H9 (cell line): ENCODE measurements around the gene PGPEP1. TPM values are rescaled to one million over a fixed set of nuclear protein-coding genes. Genes with fewer than 3 reads are reported as not detected.
A peak's percentile ranks its signal among the peaks of the same experiment; 100 is the strongest.

Experiments used
- DNase-seq: peaks from one replicate; pipeline ENCODE4 v3.0.0-alpha.2; 2017
- H2AFZ ChIP-seq: one replicate; pipeline ENCODE4 v1.6.1; 2013; ENCODE audit warnings: mild to moderate bottlenecking, low read length, control low read depth, moderate library complexity
- H2AK5ac ChIP-seq: 2 replicates; pipeline ENCODE4 v1.6.1; 2013; ENCODE audit warnings: low read length, control low read depth, mixed read lengths; ENCODE audit not compliant: insufficient read length
- H2BK120ac ChIP-seq: one replicate; pipeline ENCODE4 v1.6.1; 2013; ENCODE audit warnings: low read depth, mild to moderate bottlenecking, low read length, control low read depth, inconsistent platforms; ENCODE audit not compliant: poor library complexity, severe bottlenecking
- H2BK12ac ChIP-seq: 2 replicates; pipeline ENCODE4 v1.6.1; 2013; ENCODE audit warnings: low read length, control low read depth, mixed read lengths, low read depth; ENCODE audit not compliant: insufficient read length
- H2BK15ac ChIP-seq: 2 replicates; pipeline ENCODE4 v1.6.1; 2013; ENCODE audit warnings: low read depth, low read length, control low read depth
- H2BK20ac ChIP-seq: one replicate; pipeline ENCODE4 v1.6.1; 2013; ENCODE audit warnings: low read depth, mild to moderate bottlenecking, low read length, control low read depth, inconsistent platforms; ENCODE audit not compliant: poor library complexity, severe bottlenecking
- H2BK5ac ChIP-seq: 2 replicates; pipeline ENCODE4 v1.6.1; 2013; ENCODE audit warnings: low read length, control low read depth, mixed read lengths; ENCODE audit not compliant: insufficient read length
- H3K14ac ChIP-seq: 2 replicates; pipeline ENCODE4 v1.6.1; 2013; ENCODE audit warnings: low read length, control low read depth; ENCODE audit not compliant: insufficient read depth
- H3K18ac ChIP-seq: 2 replicates; pipeline ENCODE4 v1.6.1; 2013; ENCODE audit warnings: low read depth, mild to moderate bottlenecking, mixed read lengths, low read length, control low read depth; ENCODE audit not compliant: insufficient read length
- H3K23ac ChIP-seq: 2 replicates; pipeline ENCODE4 v1.6.1; 2013; ENCODE audit warnings: low read length, control low read depth, mixed read lengths, low read depth; ENCODE audit not compliant: insufficient read length
- H3K23me2 ChIP-seq: 2 replicates; pipeline ENCODE4 v1.6.1; 2013; ENCODE audit warnings: low read depth, mild to moderate bottlenecking, mixed read lengths, low read length, control low read depth; ENCODE audit not compliant: insufficient read length, poor library complexity, severe bottlenecking
- H3K27ac ChIP-seq: 2 replicates; pipeline ENCODE4 v1.5.1; 2013; ENCODE audit warnings: low read length, control low read depth, mixed read lengths, low read depth; ENCODE audit not compliant: insufficient read length
- H3K27me3 ChIP-seq: 2 replicates; pipeline ENCODE4 v1.6.1; 2013; ENCODE audit warnings: low read length, control low read depth, inconsistent platforms; ENCODE audit not compliant: insufficient read depth
- H3K4ac ChIP-seq: 2 replicates; pipeline ENCODE4 v1.6.1; 2013; ENCODE audit warnings: low read depth, mild to moderate bottlenecking, control low read depth, inconsistent platforms, low read length, moderate library complexity
- H3K4me1 ChIP-seq: 2 replicates; pipeline ENCODE4 v1.6.1; 2013; ENCODE audit warnings: low read length, control low read depth, inconsistent platforms; ENCODE audit not compliant: insufficient read depth
- H3K4me2 ChIP-seq: 2 replicates; pipeline ENCODE4 v1.6.1; 2013; ENCODE audit warnings: low read length, control low read depth, mixed read lengths; ENCODE audit not compliant: insufficient read length, insufficient read depth
- H3K56ac ChIP-seq: 2 replicates; pipeline ENCODE4 v1.6.1; 2013; ENCODE audit warnings: low read depth, mild to moderate bottlenecking, mixed read lengths, low read length, control low read depth; ENCODE audit not compliant: insufficient read length
- H3K79me1 ChIP-seq: 2 replicates; pipeline ENCODE4 v1.6.1; 2013; ENCODE audit warnings: low read depth, mild to moderate bottlenecking, moderate library complexity, low read length, control low read depth, inconsistent platforms; ENCODE audit not compliant: insufficient read depth, poor library complexity, severe bottlenecking
- H3K79me2 ChIP-seq: 2 replicates; pipeline ENCODE4 v1.6.1; 2013; ENCODE audit warnings: low read length, control low read depth, inconsistent platforms; ENCODE audit not compliant: insufficient read depth
- H3K9ac ChIP-seq: 2 replicates; pipeline ENCODE4 v1.6.1; 2013; ENCODE audit warnings: low read length, control low read depth, mixed read lengths; ENCODE audit not compliant: insufficient read length; ENCODE audit errors: extremely low read depth
- H3K9me3 ChIP-seq: one replicate; pipeline ENCODE4 v1.6.1; 2013; ENCODE audit warnings: low read depth, low read length, inconsistent platforms; ENCODE audit not compliant: control insufficient read depth
- H3T11ph ChIP-seq: one replicate; pipeline ENCODE4 v1.6.1; 2013; ENCODE audit warnings: mild to moderate bottlenecking, low read length, control low read depth, inconsistent platforms
- H4K20me1 ChIP-seq: one replicate; pipeline ENCODE4 v1.6.1; 2013; ENCODE audit not compliant: control insufficient read depth, insufficient read length, insufficient read depth
- H4K5ac ChIP-seq: 2 replicates; pipeline ENCODE4 v1.6.1; 2013; ENCODE audit warnings: low read depth, mild to moderate bottlenecking, mixed read lengths, low read length, control low read depth; ENCODE audit not compliant: insufficient read length
- H4K8ac ChIP-seq: replicated peaks from 2 replicates; pipeline ENCODE4 v1.6.1; 2013; ENCODE audit warnings: low read length, control low read depth, mixed read lengths, low read depth; ENCODE audit not compliant: insufficient read length
- H4K91ac ChIP-seq: 2 replicates; pipeline ENCODE4 v1.6.1; 2013; ENCODE audit warnings: low read depth, mild to moderate bottlenecking, moderate library complexity, mixed read lengths, low read length, control low read depth; ENCODE audit not compliant: insufficient read length
- H3K27ac Mint-ChIP-seq, 3 experiments: 2 replicates in 2 of 3; 3 replicates in 1 of 3; pipeline ENCODE4 v1.8.0; 2020 to 2021; ENCODE audit warnings: mixed read lengths in 3 of 3, mild to moderate bottlenecking in 1 of 3, moderate library complexity in 1 of 3
- H3K27me3 Mint-ChIP-seq: 2 replicates; pipeline ENCODE4 v1.8.0; 2021; ENCODE audit warnings: low read depth, mild to moderate bottlenecking, moderate library complexity, mixed read lengths
- H3K36me3 Mint-ChIP-seq, 3 experiments: 2 replicates in 2 of 3; 3 replicates in 1 of 3; pipeline ENCODE4 v1.8.0; 2020 to 2021; ENCODE audit warnings: low read depth in 3 of 3, mixed read lengths in 3 of 3; ENCODE audit not compliant: insufficient read depth in 1 of 3
- H3K4me1 Mint-ChIP-seq, 2 experiments: 2 replicates each; pipeline ENCODE4 v1.8.0; 2020; ENCODE audit warnings: mixed read lengths in 2 of 2
- H3K4me3 Mint-ChIP-seq, 2 experiments: 2 replicates in 1 of 2; 3 replicates in 1 of 2; pipeline ENCODE4 v1.8.0; 2020 to 2021; ENCODE audit warnings: mild to moderate bottlenecking in 2 of 2, mixed read lengths in 2 of 2, moderate library complexity in 1 of 2
- H3K9me3 Mint-ChIP-seq, 2 experiments: 2 replicates in 1 of 2; 3 replicates in 1 of 2; pipeline ENCODE4 v1.8.0; 2020; ENCODE audit warnings: mild to moderate bottlenecking in 2 of 2, mixed read lengths in 2 of 2, moderate library complexity in 1 of 2
- WGBS: extraction: QIAGEN DNeasy Blood & Tissue Kit; methylation state at CpG from one replicate; pipeline ENCODE4 v1.1.7; 2013; ENCODE audit warnings: missing lambda C conversion rate, low lambda C conversion rate, mixed read lengths; ENCODE audit not compliant: insufficient read length; ENCODE audit errors: extremely low coverage; 5-methylcytosine and 5-hydroxymethylcytosine counted together
- total RNA-seq: library from RNA; stranded (reverse); gene quantifications from 2 replicates; pipeline ENCODE4 v1.2.1, GENCODE V29; 2021
- TF ChIP-seq, protein P1 (sequence below): fragments of 200-600 bp; sonication (generic); conservative IDR thresholded peaks from 3 replicates; pipeline ENCODE4 v1.8.0; 2021; ENCODE audit warnings: antibody characterized with exemption, mild to moderate bottlenecking

PGPEP1 gene
- total RNA-seq, 1 experiment from 2014 or later = 64.8 TPM

DNA sequence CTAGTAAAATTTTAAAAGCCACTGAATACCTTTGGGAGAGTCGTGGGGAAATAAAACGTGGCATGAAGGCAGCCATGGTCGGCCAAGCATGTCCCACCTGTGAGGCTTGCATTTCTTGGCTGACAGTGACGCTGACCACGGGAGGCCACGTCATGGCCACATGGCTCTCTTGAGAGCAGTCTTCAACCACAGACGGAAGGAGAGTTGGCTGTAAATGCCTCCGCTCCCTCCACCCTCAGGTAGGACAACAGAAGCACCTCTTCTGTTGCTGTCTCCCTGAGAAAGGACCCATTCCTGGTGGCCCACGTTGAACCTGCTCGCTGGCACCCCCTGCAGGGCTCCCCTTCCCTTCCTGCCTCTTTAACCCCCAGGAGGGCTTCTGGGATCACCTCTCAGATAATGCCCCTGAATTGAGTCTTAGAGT is 67.7 kb downstream of the PGPEP1 start:
- Mint-ChIP-seq H3K36me3 (no peaks in the 10 kb centered on the region), H3K27me3 (peaks cover 22% of the 10 kb centered on the region), H3K9me3 (no peaks in the 10 kb centered on the region), H3K4me1 (peaks cover 3 to 4% of the 10 kb centered on the region in 2 experiments), H3K4me3 (no peak overlapping the region), H3K27ac (no peak overlapping the region)
- Histone ChIP-seq H2BK5ac (no peak overlapping the region), H3K4ac (no peak overlapping the region), H3K4me2 (no peak overlapping the region), H3K27ac (no peak overlapping the region), H2BK12ac (no peak overlapping the region), H3K56ac (no peak overlapping the region), H2AFZ (no peak overlapping the region), H3K79me1 (no peaks in the 10 kb centered on the region), H4K8ac (no peak overlapping the region), H3K9me3 (no peaks in the 10 kb centered on the region), H4K91ac (no peak overlapping the region), H2BK15ac (no peak overlapping the region), H3K18ac (peak overlapping the region; percentile 73), H3K14ac (peak overlapping the region; percentile 58; the same call in 1 of the 2 replicates), H2BK20ac (no peak overlapping the region), H3K27me3 (no peaks in the 10 kb centered on the region), H3K23me2 (no peaks in the 10 kb centered on the region), H4K20me1 (no peaks in the 10 kb centered on the region), H3K9ac (no peak overlapping the region), H4K5ac (no peak overlapping the region), H3K79me2 (no peaks in the 10 kb centered on the region), H3T11ph (no peak overlapping the region), H2AK5ac (no peak overlapping the region), H2BK120ac (no peak overlapping the region), H3K4me1 (no peaks in the 10 kb centered on the region), H3K23ac (no peak overlapping the region)
- DNase-seq = peak; percentile 74
- TF ChIP-seq, protein P1, sequence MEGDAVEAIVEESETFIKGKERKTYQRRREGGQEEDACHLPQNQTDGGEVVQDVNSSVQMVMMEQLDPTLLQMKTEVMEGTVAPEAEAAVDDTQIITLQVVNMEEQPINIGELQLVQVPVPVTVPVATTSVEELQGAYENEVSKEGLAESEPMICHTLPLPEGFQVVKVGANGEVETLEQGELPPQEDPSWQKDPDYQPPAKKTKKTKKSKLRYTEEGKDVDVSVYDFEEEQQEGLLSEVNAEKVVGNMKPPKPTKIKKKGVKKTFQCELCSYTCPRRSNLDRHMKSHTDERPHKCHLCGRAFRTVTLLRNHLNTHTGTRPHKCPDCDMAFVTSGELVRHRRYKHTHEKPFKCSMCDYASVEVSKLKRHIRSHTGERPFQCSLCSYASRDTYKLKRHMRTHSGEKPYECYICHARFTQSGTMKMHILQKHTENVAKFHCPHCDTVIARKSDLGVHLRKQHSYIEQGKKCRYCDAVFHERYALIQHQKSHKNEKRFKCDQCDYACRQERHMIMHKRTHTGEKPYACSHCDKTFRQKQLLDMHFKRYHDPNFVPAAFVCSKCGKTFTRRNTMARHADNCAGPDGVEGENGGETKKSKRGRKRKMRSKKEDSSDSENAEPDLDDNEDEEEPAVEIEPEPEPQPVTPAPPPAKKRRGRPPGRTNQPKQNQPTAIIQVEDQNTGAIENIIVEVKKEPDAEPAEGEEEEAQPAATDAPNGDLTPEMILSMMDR = peak; percentile 72
- WGBS = no CpG with 5 or more reads among the region's 10 CpGs
